ENCODE results near the gene EVX2. TPM values are rescaled to one million over a fixed set of nuclear protein-coding genes. Genes with fewer than 3 reads are reported as not detected.
A peak's percentile ranks its signal among the peaks of the same experiment; 100 is the strongest.

EVX2 gene
- total and polyA plus RNA-seq, 2 of the 13 experiments (the other 11 are each of a cell fraction or from before 2014, with no cell fraction given) = not detected

DNA sequence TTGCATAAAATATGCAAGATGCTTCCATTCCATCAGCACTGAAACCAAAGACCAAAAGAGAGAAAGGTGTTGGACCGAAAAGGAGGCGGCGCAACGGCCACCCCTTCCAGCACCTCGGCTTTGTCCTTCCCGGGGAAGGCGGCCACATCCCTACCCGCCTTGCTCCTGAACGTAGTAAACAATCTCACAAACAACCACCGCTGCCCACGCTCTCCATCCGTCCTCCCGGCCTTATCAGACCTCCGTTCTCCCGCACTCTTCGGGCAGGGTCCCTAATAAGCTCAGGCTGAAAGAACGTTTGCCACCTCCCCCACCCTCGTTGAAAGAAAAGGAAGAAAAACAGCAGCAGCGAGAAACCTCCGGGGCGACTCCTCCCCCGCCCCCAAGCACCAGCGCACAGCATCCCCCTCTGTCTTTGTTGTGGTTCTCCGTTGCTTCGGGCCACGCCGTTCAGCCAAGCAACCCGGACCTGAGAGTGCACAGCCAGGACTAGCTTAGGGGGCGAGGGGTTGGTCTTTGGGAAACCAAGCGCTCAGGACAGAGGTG is 4.4 kb downstream of the EVX2 start:
- FAIRE-seq = no peak
- intact Hi-C loops (cut with micrococcal nuclease; ENCODE audit: unreplicated experiment) = no loop called here

More for the DNA sequence above, 4.4 kb downstream of the EVX2 start:
- H3K9me3 ChIP-seq (ENCODE audit: low read length) = no peaks in the 10 kb centered on the region
- ATAC-seq = peak; percentile 18; the same call in 2 of the 3 replicates
- no peak overlapping the region for H3K4me3 ChIP-seq (replicated peaks in 1 of 3; ENCODE audit: insufficient read depth in 1 of 3, low read depth in 2 of 3, low read length in 3 of 3)
- H3K27me3 ChIP-seq (ENCODE audit: control insufficient read depth in 1 of 2, insufficient read depth in 2 of 2, low read length in 2 of 2) = peaks cover 0 to 74% of the 10 kb centered on the region in 2 experiments; a peak in 4 of 5 replicates
- no peak overlapping the region for H3K27ac ChIP-seq (ENCODE audit: extremely low read length, insufficient read depth, low read length)
- BruUV-seq (replicated peaks) = no TSS peak
- no peaks in the 10 kb centered on the region for H3K36me3 ChIP-seq (replicated peaks in 1 of 2; ENCODE audit: control insufficient read depth in 1 of 2, insufficient read depth in 2 of 2, low read length in 2 of 2)
- DNase-seq (ENCODE audit: low spot score) = no peak
- in situ Hi-C loops (cut with HindIII; ENCODE audit: extremely low pct_ligation_motif_present, low pct_unique_long_range_greater_than_20kb) = no loop called here
- H3K4me1 ChIP-seq (ENCODE audit: insufficient read depth, low read length) = no peaks in the 10 kb centered on the region
- POLR2A ChIA-PET = no interaction called here
- no peaks in the 10 kb centered on the region for H4K20me1 ChIP-seq (ENCODE audit: insufficient read depth, low read length)
- no peak overlapping the region for H3K4me2 ChIP-seq (ENCODE audit: low read depth, low read length)
- no peak overlapping the region for H3K9ac ChIP-seq (ENCODE audit: insufficient read depth, low read depth, low read length)
- no peak overlapping the region for H2AFZ ChIP-seq (ENCODE audit: low read length)
- TF ChIP-seq ZNF230 (CRISPR knock-in tag; IDR thresholded peaks at IDR 0.05) (no peak), ETV5 (CRISPR knock-in tag; IDR thresholded peaks at IDR 0.05; ENCODE audit: borderline replicate concordance) (no peak), CBX1 (IDR thresholded peaks at IDR 0.05; ENCODE audit: low read depth) (no peak), JUN (CRISPR knock-in tag; IDR thresholded peaks at IDR 0.05) (no peak), EP300 (IDR thresholded peaks at IDR 0.05; ENCODE audit: low read depth in 2 of 2, low read length in 2 of 2) (no peak), EP300 (CRISPR knock-in tag; IDR thresholded peaks at IDR 0.05; ENCODE audit: borderline replicate concordance) (no peak), BATF2 (CRISPR knock-in tag; IDR thresholded peaks at IDR 0.05) (no peak), ELF4 (CRISPR knock-in tag; IDR thresholded peaks at IDR 0.05; ENCODE audit: borderline replicate concordance) (no peak), CENPX (CRISPR knock-in tag; IDR thresholded peaks at IDR 0.05) (no peak), NONO (IDR thresholded peaks at IDR 0.05) (no peak), NONO (CRISPR knock-in tag; conservative IDR thresholded peaks at IDR 0.05) (no peak), TSC22D2 (CRISPR knock-in tag; IDR thresholded peaks at IDR 0.05; ENCODE audit: borderline replicate concordance) (no peak), RCOR2 (CRISPR knock-in tag; IDR thresholded peaks at IDR 0.05) (no peak), ZFP41 (CRISPR knock-in tag; IDR thresholded peaks at IDR 0.05; ENCODE audit: borderline replicate concordance) (no peak)
- TF ChIP-seq, protein P1, sequence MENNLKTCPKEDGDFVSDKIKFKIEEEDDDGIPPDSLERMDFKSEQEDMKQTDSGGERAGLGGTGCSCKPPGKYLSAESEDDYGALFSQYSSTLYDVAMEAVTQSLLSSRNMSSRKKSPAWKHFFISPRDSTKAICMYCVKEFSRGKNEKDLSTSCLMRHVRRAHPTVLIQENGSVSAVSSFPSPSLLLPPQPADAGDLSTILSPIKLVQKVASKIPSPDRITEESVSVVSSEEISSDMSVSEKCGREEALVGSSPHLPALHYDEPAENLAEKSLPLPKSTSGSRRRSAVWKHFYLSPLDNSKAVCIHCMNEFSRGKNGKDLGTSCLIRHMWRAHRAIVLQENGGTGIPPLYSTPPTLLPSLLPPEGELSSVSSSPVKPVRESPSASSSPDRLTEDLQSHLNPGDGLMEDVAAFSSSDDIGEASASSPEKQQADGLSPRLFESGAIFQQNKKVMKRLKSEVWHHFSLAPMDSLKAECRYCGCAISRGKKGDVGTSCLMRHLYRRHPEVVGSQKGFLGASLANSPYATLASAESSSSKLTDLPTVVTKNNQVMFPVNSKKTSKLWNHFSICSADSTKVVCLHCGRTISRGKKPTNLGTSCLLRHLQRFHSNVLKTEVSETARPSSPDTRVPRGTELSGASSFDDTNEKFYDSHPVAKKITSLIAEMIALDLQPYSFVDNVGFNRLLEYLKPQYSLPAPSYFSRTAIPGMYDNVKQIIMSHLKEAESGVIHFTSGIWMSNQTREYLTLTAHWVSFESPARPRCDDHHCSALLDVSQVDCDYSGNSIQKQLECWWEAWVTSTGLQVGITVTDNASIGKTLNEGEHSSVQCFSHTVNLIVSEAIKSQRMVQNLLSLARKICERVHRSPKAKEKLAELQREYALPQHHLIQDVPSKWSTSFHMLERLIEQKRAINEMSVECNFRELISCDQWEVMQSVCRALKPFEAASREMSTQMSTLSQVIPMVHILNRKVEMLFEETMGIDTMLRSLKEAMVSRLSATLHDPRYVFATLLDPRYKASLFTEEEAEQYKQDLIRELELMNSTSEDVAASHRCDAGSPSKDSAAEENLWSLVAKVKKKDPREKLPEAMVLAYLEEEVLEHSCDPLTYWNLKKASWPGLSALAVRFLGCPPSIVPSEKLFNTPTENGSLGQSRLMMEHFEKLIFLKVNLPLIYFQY (CRISPR knock-in tag; IDR thresholded peaks at IDR 0.05; ENCODE audit: borderline replicate concordance) = no peak
- 59% methylated on average over 30 of the region's 30 CpGs for WGBS (ENCODE audit: low lambda C conversion rate)
- CTCF ChIA-PET (ENCODE audit: low intra/inter-chr PET ratio, low total read pairs) = no interaction called here
- no peaks in the 10 kb centered on the region for H3K79me2 ChIP-seq (ENCODE audit: insufficient read depth, low read length)

Measured in HepG2 (cell line).